Astrocyte of the cerebellum (primary cell): Measurements from ENCODE around the gene KSR1.

ENCODE experiments used
- DNase-seq: peaks from one replicate; pipeline ENCODE4 v3.0.0-alpha.2; 2011; ENCODE audit warnings: low read depth
- H3K4me3 ChIP-seq: 2 replicates; pipeline ENCODE4 v1.5.1; 2011; ENCODE audit warnings: mild to moderate bottlenecking, low read depth, low read length, moderate library complexity
- in situ Hi-C: cut with HindIII; loops from 2 replicates; pipeline ENCODE4 v1.10.0; 2017; ENCODE audit warnings: low sequenced_read_pairs
- TF ChIP-seq, protein P1 (sequence below): IDR thresholded peaks from 2 replicates; pipeline ENCODE4 v1.5.1; 2012; ENCODE audit warnings: low read length, low read depth, moderate library complexity, mild to moderate bottlenecking; ENCODE audit errors: missing control alignments

Gene KSR1

DNA sequence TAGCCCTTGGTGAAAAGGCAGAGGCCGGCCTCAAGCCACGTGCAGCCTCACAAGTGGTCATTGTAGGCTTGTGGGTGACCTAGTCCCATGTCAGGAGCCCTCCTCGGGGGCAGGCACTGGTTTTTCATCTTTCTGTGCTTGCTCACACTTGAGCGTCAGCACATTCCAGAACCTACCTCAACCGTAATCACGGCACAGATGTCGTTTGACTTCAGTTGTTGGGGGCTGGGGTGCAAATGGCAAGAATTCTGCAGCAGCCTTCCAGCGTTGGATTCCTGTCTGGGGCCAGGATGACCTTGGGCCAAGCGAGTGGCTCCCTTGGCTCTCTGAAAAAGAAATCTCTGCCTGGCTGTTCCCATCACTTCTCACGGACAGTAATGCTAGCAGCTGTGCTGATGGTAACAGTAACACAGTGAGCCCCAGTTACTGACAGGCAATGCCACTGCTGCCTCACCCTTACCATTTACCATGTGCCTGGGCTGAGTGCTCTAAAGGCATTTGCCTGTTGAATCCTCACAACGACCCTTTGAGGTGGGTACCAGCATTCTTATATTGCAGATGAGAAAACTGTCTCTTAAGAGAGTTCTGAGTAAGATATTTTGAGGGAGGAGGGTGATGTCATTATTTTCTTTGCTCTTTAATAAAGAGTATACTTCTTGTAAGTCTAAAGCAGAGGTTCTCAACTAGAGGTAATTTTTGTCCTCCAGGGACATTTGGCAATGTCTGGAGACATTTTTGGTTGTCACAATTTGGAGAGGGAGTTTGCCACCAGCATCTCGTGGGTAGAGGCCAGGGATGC, 46.5 kb downstream of the KSR1 start:
- peak; percentile 82 for DNase-seq
- in situ Hi-C loops = no loop called here

DNA sequence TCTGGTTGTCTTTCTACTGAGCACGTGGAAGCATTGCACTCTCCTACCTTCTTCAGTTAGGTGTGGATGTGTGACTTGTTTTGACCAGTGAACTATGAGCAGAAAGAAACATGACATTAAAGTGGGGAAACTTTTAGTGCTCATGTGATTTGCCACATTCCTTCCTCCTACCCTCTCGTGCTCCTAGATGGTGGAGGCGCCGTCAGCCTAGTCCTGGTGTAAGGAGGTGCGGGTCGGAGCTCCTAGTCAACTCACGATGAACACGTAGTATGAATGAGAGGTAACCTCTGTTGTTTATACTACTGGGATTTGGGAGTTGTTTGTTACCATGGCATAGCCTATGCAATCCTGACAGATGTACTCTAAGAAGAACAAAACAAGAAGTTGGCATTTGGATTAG, 47.4 kb downstream of the KSR1 start:
- in situ Hi-C loops = no loop called here

More for the DNA sequence above, 46.5 kb downstream of the KSR1 start:
- TF ChIP-seq, protein P1, sequence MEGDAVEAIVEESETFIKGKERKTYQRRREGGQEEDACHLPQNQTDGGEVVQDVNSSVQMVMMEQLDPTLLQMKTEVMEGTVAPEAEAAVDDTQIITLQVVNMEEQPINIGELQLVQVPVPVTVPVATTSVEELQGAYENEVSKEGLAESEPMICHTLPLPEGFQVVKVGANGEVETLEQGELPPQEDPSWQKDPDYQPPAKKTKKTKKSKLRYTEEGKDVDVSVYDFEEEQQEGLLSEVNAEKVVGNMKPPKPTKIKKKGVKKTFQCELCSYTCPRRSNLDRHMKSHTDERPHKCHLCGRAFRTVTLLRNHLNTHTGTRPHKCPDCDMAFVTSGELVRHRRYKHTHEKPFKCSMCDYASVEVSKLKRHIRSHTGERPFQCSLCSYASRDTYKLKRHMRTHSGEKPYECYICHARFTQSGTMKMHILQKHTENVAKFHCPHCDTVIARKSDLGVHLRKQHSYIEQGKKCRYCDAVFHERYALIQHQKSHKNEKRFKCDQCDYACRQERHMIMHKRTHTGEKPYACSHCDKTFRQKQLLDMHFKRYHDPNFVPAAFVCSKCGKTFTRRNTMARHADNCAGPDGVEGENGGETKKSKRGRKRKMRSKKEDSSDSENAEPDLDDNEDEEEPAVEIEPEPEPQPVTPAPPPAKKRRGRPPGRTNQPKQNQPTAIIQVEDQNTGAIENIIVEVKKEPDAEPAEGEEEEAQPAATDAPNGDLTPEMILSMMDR = no peak
- H3K4me3 ChIP-seq = no peak overlapping the region

DNA sequence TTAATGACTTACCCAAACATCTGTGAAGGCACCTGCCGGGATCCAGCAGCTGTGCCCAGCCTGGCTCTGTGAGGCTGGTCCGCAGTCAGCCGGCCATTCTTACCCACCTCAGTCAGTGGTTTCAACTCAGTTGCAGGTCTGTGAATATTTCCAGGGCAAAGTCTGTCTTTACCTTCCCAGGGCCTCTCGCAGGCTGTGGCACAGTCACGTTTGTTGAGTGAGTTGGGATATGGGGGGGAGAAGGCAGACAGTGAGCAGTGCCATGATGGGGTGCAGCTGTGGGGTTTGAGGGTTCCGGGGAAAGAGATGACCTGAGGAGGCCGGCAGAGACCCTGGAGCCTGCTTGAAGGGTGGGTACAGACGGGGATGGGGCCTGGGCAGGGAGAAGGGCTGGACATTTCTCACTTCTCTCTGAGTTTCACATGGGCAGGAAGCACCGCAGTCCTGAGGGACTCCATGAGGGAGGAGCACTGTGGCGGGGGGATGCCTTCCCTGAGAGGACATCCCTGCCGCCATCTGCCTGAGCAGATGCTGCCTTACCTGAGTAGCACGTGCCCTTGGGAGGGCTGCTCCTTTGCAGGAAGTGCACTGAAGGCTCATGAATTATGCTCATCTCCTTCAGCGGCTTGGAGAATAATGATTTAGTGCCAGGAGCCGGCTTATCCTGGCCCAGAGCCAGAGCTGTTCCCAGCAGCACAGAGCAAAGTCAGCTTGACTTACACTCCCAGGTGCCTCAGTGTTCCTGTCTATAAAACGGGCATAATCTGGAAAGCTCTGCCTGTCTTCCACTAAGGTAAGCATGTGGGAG, 48.1 kb downstream of the KSR1 start:
- in situ Hi-C loops = no loop called here
- TF ChIP-seq, protein P1 = no peak
- H3K4me3 ChIP-seq = no peak overlapping the region
- DNase-seq = no peak

More for the DNA sequence above, 47.4 kb downstream of the KSR1 start:
- no peak overlapping the region for H3K4me3 ChIP-seq
- no peak for DNase-seq
- TF ChIP-seq, protein P1 = no peak

DNA sequence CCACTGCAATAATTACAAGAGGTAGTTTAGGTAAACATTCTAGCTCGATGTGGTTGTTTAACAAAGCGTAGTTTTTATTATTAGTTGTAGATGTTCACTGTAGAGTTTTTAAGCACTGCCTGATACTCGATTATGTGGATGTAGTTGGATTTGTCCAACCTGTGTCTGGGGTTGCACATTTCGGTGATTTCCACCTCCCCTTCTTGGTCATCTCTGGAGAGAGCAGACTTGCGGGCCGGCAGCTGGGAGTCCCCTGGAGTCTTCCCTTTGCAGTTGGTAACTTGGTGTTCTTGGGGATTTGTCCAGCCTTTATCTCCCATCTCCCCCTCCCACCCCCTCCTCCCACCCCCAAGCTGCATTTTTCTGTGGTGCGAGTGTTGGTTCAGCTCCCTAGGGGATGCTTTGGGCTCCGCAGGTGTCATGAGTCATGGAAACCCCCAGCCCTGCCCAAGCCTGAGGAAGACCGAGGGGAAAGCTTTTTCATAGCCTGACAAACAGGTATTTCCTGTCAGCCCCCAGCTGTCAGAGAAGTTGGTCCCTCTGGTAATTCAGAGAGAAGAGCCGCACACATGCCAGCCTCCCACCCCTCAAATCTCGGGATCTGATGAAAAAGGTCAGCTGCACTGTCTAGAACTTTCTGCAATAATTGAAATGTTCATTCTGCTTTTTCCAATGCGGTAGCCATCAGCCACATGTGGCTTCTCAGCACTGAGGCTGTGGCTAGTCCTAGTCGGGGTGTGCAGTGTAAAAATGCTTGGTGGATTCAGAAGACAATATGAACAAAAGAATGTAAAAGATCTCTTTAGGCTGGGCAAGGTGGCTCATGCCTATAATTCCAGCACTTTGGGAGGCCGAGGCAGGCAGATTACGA, 50.3 kb downstream of the KSR1 start:
- in situ Hi-C loops = loop anchor here (5.0 kb wide), 1 partner anchor 36 kb away; no protein-coding TSS in a partner anchor
- peak; percentile 46 for DNase-seq
- H3K4me3 ChIP-seq = no peak overlapping the region
- TF ChIP-seq, protein P1 = no peak

DNA sequence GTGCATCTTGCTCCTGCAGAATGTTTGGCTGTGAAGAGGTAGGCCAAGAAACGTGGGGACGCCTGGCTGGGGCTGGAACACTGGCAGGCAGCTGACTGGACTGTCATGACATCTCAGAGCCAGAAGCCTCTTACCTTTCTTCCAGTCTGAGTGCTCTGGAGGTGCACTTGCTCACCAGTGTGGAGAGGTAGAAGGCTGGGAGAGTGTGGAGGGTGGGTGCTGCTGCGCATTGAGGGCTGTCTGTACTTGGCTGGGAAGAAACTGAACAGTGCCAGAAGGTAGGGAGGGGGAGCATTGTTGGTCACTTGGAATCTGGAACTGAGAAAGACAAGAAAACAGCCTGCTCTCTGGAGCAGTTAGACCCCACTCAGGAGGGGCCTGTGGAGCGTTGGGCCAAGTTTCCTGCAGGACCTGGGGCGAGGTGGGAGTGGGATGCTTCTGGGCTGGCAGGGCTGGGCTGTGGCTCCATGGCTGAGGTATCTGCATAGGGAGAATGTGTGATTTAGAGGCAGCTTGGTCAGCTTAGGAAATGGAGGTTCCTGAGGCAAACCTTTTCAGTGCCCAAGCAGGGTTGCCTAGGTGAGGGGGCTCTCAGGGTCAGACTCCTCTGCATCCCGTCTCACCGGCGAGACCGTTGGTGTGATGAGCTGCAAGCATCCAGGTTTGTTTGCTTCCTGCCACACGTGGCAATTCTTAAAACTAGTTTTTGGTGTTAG, 55.1 kb downstream of the KSR1 start:
- in situ Hi-C loops = no loop called here
- H3K4me3 ChIP-seq = no peak overlapping the region
- no peak for DNase-seq
- TF ChIP-seq, protein P1 = no peak
